K562 (cell line): ENCODE measurements around the gene TIMM17A. TPM values are rescaled to one million over a fixed set of nuclear protein-coding genes. Genes with fewer than 3 reads are reported as not detected.
A peak's percentile ranks its signal among the peaks of the same experiment; 100 is the strongest.

Source experiments
- ELF2 ChIP-seq: fragments of 250-450 bp; sonication (Bioruptor Pico); IDR thresholded peaks from 2 replicates; pipeline ENCODE4 v1.5.0; 2021; ENCODE audit warnings: mild to moderate bottlenecking
- FIP1L1 ChIP-seq: fragments of 200-400 bp; formaldehyde crosslinking; IDR thresholded peaks from 2 replicates; pipeline ENCODE4 v1.6.1; 2018; ENCODE audit warnings: mild to moderate bottlenecking, low read depth, low read length; ENCODE audit not compliant: poor library complexity, severe bottlenecking
- FOXJ3 ChIP-seq: sonication (generic); formaldehyde crosslinking; IDR thresholded peaks from 2 replicates; pipeline ENCODE4 v1.4.0; 2020; ENCODE audit warnings: mild to moderate bottlenecking, missing genetic modification reagents
- KDM1A ChIP-seq, 2 experiments: fragments of 450-650 bp; IDR thresholded peaks; 2 replicates each; pipeline ENCODE4 v1.6.1; 2016; ENCODE audit warnings: mild to moderate bottlenecking in 2 of 2
- PHB ChIP-seq: fragments of 250-450 bp; sonication (Bioruptor Pico); IDR thresholded peaks from 2 replicates; pipeline ENCODE4 v1.5.0; 2021
- POLR2A ChIP-seq: fragments of 450-650 bp; conservative IDR thresholded peaks from 2 replicates; pipeline ENCODE4 v1.6.1; 2016
- RFX1 ChIP-seq: fragments of 450-650 bp; IDR thresholded peaks from 2 replicates; pipeline ENCODE4 v1.6.1; 2016; ENCODE audit warnings: mild to moderate bottlenecking, moderate library complexity
- TRIM24 ChIP-seq, 2 experiments: fragments of 450-650 bp; IDR thresholded peaks; 2 replicates each; pipeline ENCODE4 v1.6.1; 2016
- ZFX ChIP-seq: sonication (generic); formaldehyde crosslinking; IDR thresholded peaks from 2 replicates; pipeline ENCODE4 v1.8.0; 2022; ENCODE audit warnings: mild to moderate bottlenecking, missing genetic modification reagents, moderate library complexity
- ZNF668 ChIP-seq: fragments of 250-450 bp; sonication (Bioruptor Pico); IDR thresholded peaks from 2 replicates; pipeline ENCODE4 v1.8.0; 2022; ENCODE audit warnings: mild to moderate bottlenecking, inconsistent platforms
- ZNF764 ChIP-seq: fragments of 250-450 bp; sonication (Bioruptor Pico); IDR thresholded peaks from 2 replicates; pipeline ENCODE4 v1.4.0; 2020; ENCODE audit warnings: low read depth, mild to moderate bottlenecking, moderate library complexity
- polyA plus RNA-seq, 8 experiments: library from polyadenylated mRNA; depleted of rRNA in 4 of 8; stranded (reverse) in 5 of 8; unstranded in 3 of 8; fragments of >200 nt; fragmentation: Nextera tagmentation in 2 of 8; fragmentation: Illumina TruSeq in 1 of 8; extraction: Ambion mirVana in 2 of 8; extraction: Trizol in 1 of 8; gene quantifications; 2 replicates each; pipeline versions ENCODE4 v1.2.1 to v1.2.3, GENCODE V29; 2011 to 2014; ENCODE audit warnings: inconsistent platforms in 1 of 8, missing spikeins in 1 of 8
- total RNA-seq, 7 experiments: library from RNA; depleted of rRNA in 6 of 7; stranded (reverse); fragments of >200 nt in 6 of 7; fragmentation: Illumina TruSeq in 2 of 7; extraction: Trizol in 2 of 7; gene quantifications; 2 replicates each; pipeline versions ENCODE4 v1.2.1 to v1.2.3, GENCODE V29; 2011 to 2021; ENCODE audit warnings: low replicate concordance in 1 of 7
- TF ChIP-seq, protein P1 (sequence below): fragments of 250-450 bp; sonication (Bioruptor Pico); IDR thresholded peaks from 2 replicates; pipeline ENCODE4 v1.4.0; 2020
- TF ChIP-seq, protein P2 (sequence below): sonication (generic); formaldehyde crosslinking; IDR thresholded peaks from 2 replicates; pipeline ENCODE4 v1.8.1; 2023; ENCODE audit warnings: missing genetic modification reagents, mild to moderate bottlenecking, borderline replicate concordance
- TF ChIP-seq, protein P3 (sequence below): conservative IDR thresholded peaks from 2 replicates; pipeline ENCODE4 v1.6.1; 2011; ENCODE audit warnings: low read depth, mild to moderate bottlenecking, low read length; ENCODE audit not compliant: control insufficient read depth

TIMM17A gene
- total and polyA plus RNA-seq, 9 of the 15 experiments (the other 6 are each of a cell fraction or from before 2014, with no cell fraction given): 116 to 744 (median 180) TPM

DNA sequence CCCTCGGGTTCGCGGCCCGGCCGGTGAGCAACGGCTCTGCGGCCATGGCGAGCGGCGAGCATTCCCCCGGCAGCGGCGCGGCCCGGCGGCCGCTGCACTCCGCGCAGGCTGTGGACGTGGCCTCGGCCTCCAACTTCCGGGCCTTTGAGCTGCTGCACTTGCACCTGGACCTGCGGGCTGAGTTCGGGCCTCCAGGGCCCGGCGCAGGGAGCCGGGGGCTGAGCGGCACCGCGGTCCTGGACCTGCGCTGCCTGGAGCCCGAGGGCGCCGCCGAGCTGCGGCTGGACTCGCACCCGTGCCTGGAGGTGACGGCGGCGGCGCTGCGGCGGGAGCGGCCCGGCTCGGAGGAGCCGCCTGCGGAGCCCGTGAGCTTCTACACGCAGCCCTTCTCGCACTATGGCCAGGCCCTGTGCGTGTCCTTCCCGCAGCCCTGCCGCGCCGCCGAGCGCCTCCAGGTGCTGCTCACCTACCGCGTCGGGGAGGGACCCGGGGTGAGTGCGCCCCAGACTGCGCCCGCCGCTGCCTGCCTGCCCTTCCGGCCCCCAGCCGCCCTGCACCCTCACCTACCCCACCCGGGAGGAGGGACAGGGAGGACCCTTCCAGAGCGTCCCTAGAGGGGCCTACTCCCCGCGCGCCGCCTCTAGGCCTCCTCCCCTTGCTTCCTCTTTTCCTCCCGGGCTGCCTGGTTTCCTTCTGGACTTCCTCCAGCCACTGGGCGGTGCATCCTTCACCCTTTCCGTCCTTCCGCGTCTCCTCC lies 27.5 kb downstream of the TIMM17A start, which contains the start of gene RNPEP (continued):
- TF ChIP-seq, protein P1, sequence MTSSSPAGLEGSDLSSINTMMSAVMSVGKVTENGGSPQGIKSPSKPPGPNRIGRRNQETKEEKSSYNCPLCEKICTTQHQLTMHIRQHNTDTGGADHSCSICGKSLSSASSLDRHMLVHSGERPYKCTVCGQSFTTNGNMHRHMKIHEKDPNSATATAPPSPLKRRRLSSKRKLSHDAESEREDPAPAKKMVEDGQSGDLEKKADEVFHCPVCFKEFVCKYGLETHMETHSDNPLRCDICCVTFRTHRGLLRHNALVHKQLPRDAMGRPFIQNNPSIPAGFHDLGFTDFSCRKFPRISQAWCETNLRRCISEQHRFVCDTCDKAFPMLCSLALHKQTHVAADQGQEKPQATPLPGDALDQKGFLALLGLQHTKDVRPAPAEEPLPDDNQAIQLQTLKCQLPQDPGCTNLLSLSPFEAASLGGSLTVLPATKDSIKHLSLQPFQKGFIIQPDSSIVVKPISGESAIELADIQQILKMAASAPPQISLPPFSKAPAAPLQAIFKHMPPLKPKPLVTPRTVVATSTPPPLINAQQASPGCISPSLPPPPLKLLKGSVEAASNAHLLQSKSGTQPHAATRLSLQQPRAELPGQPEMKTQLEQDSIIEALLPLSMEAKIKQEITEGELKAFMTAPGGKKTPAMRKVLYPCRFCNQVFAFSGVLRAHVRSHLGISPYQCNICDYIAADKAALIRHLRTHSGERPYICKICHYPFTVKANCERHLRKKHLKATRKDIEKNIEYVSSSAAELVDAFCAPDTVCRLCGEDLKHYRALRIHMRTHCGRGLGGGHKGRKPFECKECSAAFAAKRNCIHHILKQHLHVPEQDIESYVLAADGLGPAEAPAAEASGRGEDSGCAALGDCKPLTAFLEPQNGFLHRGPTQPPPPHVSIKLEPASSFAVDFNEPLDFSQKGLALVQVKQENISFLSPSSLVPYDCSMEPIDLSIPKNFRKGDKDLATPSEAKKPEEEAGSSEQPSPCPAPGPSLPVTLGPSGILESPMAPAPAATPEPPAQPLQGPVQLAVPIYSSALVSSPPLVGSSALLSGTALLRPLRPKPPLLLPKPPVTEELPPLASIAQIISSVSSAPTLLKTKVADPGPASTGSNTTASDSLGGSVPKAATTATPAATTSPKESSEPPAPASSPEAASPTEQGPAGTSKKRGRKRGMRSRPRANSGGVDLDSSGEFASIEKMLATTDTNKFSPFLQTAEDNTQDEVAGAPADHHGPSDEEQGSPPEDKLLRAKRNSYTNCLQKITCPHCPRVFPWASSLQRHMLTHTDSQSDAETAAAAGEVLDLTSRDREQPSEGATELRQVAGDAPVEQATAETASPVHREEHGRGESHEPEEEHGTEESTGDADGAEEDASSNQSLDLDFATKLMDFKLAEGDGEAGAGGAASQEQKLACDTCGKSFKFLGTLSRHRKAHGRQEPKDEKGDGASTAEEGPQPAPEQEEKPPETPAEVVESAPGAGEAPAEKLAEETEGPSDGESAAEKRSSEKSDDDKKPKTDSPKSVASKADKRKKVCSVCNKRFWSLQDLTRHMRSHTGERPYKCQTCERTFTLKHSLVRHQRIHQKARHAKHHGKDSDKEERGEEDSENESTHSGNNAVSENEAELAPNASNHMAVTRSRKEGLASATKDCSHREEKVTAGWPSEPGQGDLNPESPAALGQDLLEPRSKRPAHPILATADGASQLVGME (CRISPR knock-in tag): peak; percentile 72
- peak; percentile 80 for TF ChIP-seq FIP1L1
- TF ChIP-seq ELF2: peak; percentile 74
- TF ChIP-seq ZNF668 (CRISPR knock-in tag): 0 out of 2 replicates have a peak, but pooled peaks have one; percentile 64
- TF ChIP-seq ZNF764 (CRISPR knock-in tag): no peak
- TF ChIP-seq POLR2A: peak; percentile 84
- TF ChIP-seq, protein P2, sequence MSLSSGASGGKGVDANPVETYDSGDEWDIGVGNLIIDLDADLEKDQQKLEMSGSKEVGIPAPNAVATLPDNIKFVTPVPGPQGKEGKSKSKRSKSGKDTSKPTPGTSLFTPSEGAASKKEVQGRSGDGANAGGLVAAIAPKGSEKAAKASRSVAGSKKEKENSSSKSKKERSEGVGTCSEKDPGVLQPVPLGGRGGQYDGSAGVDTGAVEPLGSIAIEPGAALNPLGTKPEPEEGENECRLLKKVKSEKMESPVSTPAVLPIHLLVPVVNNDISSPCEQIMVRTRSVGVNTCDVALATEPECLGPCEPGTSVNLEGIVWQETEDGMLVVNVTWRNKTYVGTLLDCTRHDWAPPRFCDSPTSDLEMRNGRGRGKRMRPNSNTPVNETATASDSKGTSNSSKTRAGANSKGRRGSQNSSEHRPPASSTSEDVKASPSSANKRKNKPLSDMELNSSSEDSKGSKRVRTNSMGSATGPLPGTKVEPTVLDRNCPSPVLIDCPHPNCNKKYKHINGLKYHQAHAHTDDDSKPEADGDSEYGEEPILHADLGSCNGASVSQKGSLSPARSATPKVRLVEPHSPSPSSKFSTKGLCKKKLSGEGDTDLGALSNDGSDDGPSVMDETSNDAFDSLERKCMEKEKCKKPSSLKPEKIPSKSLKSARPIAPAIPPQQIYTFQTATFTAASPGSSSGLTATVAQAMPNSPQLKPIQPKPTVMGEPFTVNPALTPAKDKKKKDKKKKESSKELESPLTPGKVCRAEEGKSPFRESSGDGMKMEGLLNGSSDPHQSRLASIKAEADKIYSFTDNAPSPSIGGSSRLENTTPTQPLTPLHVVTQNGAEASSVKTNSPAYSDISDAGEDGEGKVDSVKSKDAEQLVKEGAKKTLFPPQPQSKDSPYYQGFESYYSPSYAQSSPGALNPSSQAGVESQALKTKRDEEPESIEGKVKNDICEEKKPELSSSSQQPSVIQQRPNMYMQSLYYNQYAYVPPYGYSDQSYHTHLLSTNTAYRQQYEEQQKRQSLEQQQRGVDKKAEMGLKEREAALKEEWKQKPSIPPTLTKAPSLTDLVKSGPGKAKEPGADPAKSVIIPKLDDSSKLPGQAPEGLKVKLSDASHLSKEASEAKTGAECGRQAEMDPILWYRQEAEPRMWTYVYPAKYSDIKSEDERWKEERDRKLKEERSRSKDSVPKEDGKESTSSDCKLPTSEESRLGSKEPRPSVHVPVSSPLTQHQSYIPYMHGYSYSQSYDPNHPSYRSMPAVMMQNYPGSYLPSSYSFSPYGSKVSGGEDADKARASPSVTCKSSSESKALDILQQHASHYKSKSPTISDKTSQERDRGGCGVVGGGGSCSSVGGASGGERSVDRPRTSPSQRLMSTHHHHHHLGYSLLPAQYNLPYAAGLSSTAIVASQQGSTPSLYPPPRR (CRISPR knock-in tag): 0 out of 2 replicates have a peak, but pooled peaks have one; percentile 26
- TF ChIP-seq FOXJ3: no peak
- peak in 1 of 2 experiments; percentile 88; a peak in 2 of 4 replicates for TF ChIP-seq TRIM24 (IDR thresholded peaks at IDR 0.05)
- peak; percentile 99 for TF ChIP-seq ZFX (CRISPR knock-in tag)
- TF ChIP-seq, protein P3, sequence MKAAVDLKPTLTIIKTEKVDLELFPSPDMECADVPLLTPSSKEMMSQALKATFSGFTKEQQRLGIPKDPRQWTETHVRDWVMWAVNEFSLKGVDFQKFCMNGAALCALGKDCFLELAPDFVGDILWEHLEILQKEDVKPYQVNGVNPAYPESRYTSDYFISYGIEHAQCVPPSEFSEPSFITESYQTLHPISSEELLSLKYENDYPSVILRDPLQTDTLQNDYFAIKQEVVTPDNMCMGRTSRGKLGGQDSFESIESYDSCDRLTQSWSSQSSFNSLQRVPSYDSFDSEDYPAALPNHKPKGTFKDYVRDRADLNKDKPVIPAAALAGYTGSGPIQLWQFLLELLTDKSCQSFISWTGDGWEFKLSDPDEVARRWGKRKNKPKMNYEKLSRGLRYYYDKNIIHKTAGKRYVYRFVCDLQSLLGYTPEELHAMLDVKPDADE: peak; percentile 86
- 0 out of 2 replicates have a peak, but pooled peaks have one; percentile 16 for TF ChIP-seq PHB (CRISPR knock-in tag)
- no peak for TF ChIP-seq RFX1
- TF ChIP-seq KDM1A (IDR thresholded peaks at IDR 0.05): no peak
